ENCODE results near the gene MORN1.
"Not testable (repeated sequence)": the region's sequence is repeated elsewhere in the genome, so short reads cannot be mapped to it uniquely, and the experiment has no call there.

MORN1 gene

DNA sequence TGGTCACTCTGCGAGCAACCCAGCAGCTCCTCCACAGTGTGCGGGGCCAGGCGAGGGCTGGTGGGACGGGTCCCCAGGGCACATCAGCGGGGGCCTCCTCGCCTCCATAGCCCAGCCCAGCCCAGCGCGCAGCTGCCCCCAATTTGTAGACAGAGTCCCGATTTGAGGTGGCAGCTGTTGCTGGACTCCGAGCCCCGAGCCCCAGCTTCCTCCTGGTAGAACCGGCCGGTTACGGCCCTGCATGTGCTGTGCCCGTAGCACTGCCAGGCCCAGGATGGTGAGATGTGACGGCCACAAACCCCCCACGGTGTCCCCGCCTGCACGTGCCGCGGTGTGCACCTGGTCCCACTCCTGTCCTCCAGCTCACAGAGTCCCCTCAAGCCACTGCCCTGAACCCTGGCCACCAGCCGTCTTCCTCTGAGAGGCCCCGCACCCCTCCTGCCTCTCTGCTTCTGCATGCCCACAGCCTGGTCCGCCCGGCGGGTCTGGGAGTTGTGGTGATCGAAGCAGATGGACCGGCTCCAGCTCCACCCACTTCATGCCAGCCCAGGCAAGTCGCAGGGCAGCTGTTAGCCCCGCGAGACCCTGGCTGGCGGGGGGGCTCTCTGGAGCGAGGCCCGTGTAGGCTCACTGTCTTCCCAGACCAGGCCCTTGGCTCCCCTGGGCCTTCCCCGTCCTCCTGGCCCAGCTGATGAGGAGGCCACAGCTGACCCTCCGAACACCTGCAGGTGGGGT is 55.5 kb downstream of the MORN1 start:
- no peak for DNase-seq

DNA sequence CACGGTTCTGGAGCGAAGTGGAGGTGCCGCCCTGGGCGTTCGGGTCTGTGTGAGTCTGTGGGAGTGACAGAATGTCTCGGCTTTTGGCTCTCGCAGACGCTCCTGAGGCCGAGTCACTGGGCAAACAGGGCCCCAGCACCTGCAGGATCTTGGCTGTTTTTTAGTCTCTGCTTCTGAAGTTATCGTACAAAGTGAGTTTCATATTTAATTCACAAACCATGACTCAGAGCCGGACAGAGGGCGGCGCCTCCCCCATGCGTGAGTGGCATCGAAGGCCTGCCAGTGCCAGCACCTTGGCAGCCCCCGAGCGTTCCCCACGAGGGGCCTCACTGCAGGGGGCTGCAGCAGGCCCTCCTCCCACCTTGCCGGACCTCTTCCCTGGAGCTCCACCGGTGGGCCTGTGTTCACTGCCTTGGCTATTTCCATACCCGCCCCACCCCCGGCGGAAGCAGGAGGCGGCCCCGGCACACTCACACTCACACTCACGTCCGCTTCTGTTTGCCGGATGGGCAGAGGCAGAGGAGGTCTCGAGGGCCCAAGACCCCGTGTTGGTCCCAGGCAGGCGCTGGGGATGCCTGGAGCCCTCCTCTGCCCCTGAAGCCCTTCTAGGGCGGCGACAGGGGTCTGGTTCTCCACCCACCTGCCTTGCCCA is 56.3 kb downstream of the MORN1 start:
- DNase-seq, result no peak

DNA sequence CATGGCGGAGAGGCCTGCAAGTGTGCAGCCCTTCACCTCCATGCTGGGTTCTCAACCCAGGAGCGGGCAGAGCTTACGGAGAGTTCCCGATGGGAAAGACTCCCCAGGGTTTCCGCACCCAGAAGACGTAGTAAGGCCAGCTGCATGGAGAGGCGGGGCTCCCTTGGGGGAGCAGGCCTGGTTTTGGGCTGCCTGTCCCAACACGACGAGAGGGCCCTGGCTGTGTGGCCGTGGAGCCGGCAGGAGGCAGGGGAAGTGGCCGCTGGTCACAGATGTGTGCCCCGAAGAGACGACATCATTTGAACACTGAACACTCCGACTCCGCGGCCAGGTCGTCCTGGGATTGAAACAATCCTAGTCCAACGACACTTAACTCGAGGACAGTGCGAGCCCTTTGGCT is 57.0 kb downstream of the MORN1 start:
- no peak for DNase-seq

DNA sequence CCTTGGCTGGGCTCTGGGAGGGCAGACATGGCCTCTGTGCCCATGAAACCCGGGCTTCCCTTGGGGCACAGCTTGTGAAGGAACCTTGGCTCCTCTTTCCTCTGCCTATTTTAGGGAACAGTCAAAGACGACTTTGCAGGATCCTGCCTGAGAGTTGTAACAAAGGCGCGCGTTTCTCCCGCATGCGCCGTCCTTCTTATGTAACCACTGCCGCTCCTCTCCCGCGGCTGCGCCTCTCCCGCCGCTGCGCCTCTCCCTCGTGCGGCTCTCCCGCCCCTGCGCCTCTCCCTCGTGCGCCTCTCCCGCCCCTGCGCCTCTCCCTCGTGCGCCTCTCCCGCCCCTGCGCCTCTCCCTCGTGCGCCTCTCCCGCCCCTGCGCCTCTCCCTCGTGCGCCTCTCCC is 59.8 kb downstream of the MORN1 start:
- DNase-seq, result not testable (repeated sequence)

DNA sequence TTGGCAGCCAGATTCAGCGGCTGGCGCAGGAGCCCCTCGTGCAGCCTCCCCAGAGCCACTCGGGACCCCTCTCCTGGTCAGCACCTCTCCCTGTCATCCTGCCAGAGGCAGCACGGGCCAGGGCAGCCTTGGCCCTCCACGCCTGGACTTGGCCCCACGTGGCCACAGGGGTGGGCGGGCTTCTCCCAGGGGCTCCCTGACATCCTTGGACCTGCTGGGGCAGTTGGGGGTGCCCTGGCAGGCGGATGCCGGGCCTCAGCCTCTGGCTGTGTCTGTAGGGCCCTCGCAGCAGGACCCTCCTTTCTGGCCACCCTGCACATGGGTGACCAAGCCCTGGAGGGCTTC is 60.2 kb downstream of the MORN1 start:
- no peak for DNase-seq

DNA sequence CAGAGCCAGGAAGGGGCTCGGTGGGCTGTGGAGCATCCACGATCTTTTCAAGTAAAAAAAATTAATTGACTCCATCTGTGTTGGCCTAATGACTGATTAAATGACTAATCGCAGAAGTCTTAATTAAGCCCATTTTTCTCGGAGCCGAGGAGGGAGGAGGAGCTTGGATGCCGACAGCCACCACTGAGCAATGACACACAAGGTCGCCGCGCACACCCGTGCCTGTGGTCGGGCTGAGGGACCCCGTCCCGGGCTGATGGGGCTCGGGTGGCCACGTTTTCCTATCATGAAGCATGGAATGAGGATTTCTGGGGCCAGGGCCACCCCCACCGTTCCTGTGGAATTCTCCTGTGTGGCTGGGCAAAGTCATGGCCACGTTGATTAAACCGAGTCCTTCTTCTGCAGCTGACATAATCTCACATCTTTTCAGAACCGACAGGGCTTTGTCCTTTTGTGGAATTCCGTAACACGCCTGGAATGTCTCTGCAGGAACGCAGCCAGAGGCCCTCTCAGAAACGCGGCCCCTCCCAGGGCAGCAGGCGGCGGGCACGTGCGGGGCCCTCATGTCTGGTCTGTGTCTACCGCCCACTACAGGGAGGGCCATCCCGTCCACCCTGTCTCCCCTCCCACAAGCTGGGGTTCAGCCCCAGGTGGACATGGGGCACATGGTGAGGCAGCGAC is 60.7 kb downstream of the MORN1 start:
- no peak for DNase-seq

DNA sequence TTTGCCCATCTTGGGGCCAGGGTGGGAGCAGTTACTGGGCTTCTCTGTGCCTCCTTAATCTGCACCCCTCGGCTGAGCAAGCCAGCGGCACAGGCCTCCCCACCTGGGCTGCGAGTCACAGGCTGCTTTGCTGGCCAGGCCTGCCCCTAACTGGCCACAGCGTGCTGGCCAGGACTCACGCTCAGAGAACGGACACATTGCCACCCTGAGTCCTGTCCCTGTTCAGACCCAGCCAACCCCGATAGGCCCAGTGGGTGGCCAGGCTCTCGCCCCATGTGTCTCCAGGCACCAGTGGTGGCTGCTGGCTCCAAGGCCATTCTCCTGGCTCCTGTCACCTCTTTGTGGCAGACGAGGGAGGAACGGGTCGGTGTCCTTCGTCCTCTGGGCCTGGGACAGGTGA is 61.3 kb downstream of the MORN1 start:
- DNase-seq, result no peak

DNA sequence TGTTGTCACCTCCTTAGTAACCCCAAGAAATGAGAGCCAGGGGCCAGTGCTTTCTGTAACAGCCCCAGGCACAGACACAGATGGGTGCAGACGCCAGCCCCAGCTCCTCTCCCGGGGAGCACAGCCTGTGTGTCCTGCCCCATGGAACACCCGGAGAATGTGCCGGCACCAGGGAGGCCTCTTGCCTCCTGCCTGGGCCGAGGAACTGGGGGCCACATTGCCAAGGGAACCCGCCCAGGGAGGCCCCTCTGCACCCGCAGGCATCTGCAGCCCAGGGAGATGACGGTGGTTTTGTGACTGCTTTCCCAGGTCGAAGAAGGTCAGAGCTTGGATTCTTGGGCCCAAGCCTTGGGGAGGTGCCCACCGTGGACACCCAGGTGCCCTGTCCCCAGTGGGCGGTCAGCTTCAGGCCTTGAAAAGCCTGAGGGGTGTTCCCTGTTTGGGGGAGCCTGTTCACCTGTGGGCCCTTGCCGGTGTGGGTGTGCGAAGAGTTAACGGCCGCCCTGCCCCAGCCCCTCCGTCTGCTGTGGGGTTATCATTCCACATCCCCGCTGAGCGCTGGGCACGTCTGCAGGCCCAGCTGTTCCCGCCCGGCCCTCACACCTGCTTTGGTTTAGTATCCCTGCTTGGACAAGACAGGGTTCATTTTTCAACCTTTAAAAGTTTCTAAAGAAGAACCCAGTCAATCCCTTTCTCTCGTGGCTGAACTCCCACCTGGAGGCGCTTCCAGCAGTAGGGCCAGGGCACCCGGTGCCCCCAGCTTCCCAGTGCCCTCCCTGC is 62.5 kb downstream of the MORN1 start:
- DNase-seq, result no peak

DNA sequence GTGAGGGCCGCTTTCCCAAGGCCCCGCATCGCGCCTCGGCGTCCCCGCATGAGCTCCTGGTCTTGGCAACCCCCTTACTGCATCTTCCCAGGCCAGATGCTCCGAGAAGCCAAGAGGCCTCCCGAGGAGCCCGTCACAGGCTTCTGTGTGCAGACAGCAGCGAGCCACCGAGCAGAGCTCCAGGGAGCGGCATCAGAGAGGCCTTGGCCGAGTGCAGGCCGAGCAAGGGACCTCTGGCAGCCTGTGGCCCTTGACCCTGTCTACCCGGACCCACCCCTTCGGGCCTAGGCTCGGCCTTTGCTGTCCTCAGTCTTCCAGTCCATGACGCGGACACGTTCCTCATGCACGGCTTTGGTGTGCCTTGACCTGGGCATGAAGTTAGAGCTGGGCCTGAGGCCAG is 63.5 kb downstream of the MORN1 start:
- DNase-seq, result no peak

DNA sequence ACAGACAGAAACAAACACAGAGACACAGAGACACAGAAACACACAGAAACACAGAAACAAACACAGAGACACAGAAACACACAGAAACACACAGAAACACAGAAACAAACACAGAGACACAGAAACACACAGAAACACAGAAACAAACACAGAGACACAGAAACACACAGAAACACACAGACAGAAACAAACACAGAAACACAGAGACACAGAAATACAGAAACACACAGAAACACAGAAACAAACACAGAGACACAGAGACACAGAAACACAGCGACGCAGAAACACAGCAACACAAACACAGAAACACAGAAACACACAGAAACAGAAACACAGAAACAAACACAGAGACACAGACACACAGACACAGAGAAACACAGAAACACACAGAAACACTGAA is 64.2 kb downstream of the MORN1 start:
- not testable (repeated sequence) for DNase-seq

DNA sequence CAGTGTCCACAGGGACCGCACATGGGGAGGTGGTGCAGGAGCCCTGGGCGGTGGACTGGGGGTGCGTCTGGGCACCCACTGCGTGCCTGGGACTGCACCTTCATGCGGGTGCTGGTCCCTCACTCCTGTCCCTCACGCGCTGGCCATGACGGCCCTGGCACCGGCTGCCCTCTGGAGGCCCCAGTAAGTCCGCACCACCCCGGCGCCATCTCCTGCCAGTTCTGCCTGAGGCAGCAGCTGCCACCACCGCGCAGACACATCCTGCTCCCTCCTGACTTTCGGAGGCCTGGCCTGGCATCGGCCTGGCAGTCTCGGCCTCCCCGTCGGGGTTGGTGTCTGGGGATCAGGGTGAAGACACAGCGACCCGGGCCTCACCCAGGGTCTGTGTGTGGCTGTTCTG is 64.8 kb downstream of the MORN1 start:
- no peak for DNase-seq

DNA sequence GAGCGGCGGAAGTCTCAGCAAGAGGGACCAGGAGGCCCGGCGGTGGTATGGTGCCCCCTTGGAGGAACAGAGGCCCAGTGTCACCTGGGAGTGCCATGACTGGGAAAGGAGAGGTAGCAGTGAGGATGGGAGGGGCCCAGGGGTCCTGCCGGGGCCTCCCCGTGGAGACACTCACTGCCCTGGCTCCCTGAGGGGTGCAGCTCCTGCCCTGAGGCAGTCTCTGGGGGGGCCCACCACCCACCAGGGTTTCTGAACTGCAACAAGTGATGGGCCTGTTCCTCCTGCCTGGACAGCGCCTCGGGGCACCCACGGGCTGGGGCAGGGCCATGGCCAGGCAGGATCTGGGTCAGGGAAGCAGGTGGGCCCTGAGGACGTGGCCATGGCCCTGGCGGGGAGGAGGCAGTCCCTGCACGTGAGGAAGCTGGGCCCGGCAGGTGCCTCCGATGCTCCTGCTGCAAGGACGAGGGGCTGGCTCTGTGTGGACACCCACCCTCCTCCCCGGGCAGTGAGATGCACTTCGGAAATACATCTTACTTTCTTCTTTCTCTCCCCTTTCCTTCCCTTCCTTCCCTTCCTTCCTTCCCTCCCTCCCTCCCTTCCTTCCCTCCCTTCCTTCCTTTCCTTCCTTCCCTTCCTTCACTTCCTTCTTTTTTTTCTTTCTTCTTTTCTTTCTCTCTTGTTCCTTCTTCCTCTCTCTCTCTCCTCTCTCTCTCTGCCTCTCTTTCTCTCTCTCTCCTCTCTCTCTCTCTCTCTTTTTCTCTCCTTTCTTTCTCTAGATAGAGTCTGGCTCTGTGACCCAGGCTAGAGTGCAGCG is 66.6 kb downstream of the MORN1 start:
- DNase-seq, result no peak

DNA sequence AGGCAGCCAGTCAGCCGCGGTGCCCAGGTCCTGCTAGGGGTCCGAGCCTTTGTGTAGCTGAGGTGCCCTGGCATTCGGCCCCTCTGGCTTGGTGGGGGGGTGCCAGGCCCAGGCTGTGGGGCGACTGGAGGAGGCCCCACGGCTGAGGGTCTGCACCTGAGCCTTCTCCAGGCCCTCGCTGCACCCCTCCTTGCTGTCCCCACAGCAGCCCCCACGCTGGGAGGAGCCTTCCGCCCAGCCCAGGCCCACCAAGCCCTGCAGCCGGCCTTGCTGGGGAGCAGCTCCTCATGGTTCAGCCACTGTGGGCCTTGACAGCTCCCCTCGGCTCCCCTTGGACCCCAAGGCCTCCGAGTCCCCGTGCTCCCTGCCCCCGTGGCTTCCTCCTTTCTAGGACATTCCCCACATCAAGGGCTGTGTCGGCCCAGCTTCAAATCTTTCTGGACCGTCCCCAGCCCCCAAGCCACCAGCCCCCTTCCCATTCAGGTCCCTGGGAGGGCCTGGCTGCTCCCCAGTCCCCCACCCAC is 67.8 kb downstream of the MORN1 start:
- no peak for DNase-seq

DNA sequence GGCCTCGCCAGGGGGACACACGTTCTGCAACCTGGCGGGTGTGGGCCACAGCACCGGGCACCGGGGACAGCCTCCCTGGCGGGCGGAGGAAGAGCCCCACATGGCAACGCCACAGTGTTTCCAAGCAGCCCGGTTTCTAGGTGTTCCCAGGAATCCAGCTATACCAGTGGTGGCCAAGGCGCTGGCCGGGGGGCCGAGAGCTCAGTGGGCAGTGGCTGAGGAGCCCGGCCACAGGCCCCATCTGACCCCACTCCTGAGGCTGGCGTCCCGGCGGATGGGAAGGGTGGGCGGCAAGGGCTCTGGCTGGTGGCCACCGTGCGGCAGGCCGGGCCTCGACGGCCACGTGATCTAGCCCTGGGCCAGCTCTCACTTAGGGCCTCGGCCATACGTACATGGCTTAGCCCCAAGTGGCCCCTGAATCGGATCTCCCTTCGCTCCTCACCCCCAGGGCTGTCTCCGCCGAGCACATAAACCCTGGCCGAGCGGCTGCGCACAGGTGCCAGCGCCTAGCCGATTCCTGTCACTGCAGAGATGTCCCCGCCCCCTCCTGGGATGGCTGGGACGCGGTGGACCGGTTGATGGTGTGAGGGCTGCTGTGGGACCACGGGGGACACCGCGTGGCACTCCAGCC is 68.7 kb downstream of the MORN1 start:
- DNase-seq, result no peak

DNA sequence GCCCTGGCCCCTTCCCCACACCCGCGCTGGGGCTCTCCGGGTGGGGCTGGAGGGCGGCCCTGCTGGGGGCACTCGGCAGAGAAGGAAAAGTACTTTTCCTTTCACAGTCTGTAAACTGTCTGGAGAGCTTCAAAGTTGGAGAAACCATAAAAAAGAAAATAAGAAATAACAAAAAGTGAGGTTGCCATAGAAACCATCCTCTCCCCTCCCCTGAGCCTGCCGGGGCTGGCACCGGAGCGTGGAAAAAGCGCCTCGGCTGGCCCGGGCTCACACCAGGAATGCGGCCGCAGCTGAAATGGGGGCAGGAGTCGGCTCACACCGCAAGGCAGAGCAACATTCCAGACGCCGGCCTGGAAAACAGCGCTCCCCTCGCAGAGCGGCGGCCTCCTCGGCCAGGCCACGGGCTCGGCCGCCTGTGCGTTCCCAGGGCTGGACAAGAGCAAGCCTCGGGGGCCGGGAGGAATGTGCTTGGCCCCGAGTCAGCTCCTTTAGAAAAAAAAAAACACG is 69.2 kb downstream of the MORN1 start:
- no peak for DNase-seq

DNA sequence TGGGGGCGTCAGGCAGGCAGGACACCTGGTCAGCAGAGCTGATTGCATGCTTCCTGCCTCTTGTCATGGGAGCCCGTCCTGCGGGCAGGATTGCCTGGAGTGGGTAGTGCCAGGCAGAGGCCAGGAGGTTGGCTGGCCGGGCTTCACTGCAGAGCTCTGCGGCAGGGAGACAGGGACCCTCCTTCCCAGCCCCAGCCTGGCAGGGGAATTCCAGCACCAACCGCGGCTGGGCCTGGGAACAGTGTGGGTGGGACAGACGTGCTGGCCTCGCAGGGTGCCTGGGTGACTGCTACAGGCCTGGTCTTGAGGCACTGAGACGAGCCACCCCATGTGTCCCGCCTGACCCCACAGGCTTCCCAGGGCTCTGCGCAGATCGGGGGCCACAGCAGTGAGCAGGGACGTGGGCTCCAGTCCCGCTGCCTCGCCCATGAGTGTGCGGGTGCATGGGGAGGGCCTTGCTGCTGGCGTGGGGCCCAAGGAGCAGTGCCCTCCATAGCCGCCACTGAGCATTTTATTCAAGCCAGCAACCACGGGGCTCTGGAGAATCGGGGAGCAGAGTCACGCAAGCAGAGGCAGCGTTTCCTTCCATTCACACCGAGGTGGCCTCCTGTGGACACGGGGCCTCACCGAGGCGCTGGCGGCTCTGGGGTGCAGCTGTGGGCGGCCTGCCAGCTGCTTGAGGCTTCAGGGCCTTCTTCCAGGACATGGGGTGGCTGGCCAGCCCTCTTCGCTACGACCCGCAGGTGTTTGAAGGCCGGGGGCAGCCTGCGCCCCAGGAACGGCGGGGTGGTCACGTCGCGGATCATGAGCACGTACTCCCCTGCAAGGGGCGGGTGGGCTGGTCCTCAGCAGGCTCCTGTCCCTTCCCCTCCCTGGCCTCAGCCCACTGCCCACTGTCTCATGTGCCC is 70.3 kb downstream of the MORN1 start:
- no peak for DNase-seq

DNA sequence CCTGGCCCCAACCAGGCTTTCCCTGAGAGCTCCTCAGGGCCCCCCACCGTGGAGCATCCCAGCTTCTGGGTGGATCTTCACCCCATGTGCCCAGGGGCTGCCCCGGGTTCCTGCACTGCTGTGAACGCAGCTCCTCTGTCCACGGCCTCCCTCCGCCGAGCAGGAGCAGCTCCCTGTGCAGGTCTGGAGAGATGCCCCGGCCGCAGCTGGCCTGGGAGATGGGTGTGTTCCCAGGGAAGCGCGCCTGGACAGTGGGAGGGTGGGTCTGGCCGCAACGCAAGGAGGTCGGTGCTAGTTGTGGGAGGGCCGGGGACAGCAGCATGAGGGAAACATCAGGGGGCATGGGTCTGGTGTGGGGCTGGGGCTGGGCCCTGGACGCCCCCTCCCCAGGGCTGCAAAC is 71.3 kb downstream of the MORN1 start:
- no peak for DNase-seq

DNA sequence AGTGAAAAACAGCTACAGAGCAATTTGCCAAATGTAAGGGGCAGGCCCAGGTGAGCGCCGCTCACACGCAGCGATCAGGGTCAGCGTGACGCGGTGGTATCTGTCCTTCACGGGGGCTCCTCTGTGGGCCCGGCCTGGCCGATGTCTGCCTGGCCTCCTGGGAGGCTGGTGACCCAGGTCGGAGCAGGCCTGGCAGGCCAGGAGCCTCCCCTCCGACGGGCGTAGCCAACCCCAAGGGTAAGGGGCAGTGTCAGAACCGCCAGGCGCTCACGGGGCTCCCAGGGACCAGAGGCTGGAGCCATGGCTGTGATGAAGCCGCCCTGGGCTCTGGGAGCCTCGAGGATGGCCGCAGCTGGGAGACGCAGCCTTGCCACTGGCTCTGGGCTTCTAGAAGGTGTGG is 72.1 kb downstream of the MORN1 start:
- DNase-seq, result no peak

DNA sequence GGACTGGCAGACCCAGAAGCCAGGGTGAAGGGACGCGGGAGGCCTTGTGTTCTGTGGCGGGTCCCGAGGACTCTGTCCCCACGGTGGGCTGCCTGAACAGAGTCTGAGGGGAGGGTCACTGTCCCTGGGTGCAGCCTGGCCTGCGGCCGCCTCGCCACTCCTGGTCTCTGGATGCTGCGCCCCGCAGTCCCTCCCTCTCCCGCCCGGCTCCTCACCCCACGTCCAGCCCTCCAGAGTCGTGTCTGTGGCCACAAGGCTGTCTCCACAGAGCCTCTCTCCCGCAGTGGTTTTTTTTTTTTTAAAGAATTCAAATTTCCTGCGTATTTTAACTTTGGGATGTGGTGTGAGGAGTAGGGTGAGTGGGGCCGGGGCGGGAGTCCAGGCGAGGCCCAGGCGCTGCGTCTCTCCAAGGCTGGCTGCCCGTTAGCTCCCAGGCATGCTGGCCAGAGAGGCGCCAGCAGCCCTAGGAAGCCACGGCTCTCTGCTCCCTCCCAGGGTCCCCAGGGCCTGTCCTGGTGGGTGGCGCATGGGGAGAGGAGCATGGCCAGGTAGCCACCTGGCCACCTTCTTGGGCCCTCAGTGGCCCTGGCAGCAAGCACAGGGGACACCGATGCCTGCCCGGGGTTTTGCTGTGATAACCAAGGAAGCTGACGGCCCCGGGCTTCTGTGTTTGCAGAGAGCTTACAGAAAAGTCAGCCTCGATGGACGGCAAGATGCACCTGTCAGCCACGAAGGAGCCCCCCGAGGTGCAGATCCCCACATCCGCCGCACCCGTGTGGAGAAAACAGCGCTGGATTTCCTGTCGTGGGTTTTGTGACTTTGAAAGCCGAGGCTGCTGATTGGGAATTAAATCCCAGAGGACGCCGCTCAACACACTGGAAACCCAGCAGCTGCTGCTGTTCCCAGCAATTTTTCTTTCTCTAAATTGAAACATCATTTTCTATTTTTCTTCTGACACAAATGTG is 72.8 kb downstream of the MORN1 start:
- no peak for DNase-seq
